ENCODE measurements around the gene GNAI1.

The GNAI1 gene

GRCh38 chr7:80141376-80141775 lies 6.7 kb downstream of the GNAI1 start:
- no peaks in the 10 kb centered on the region for H3K27me3 ChIP-seq (ENCODE audit: control insufficient read depth in 2 of 2, insufficient read depth in 2 of 2, low read length in 2 of 2)
- H3K9ac ChIP-seq (ENCODE audit: low read depth in 1 of 2, low read length in 2 of 2), result no peak overlapping the region
- H3K4me1 ChIP-seq (ENCODE audit: control insufficient read depth in 2 of 2, insufficient read depth in 2 of 2, low read length in 2 of 2), result peaks cover 6 to 11% of the 10 kb centered on the region in 2 donors
- no peak overlapping the region for H3K27ac ChIP-seq (ENCODE audit: low read depth in 2 of 2, low read length in 2 of 2)
- no peaks in the 10 kb centered on the region for H3K9me3 ChIP-seq (ENCODE audit: control insufficient read depth in 2 of 2, low read length in 2 of 2)
- no peaks in the 10 kb centered on the region for H3K36me3 ChIP-seq (ENCODE audit: control insufficient read depth in 2 of 2, insufficient read depth in 2 of 2, low read length in 2 of 2)
- no peak overlapping the region for H3K4me3 ChIP-seq (ENCODE audit: low read length in 2 of 2)

GRCh38 chr7:80142853-80143580 lies 8.4 kb downstream of the GNAI1 start:
- Histone ChIP-seq H3K4me1 (ENCODE audit: control insufficient read depth in 2 of 2, insufficient read depth in 2 of 2, low read length in 2 of 2) (peaks cover 6 to 9% of the 10 kb centered on the region in 2 donors), H3K9me3 (ENCODE audit: control insufficient read depth in 2 of 2, low read length in 2 of 2) (no peaks in the 10 kb centered on the region), H3K9ac (ENCODE audit: low read depth in 1 of 2, low read length in 2 of 2) (no peak overlapping the region), H3K27ac (ENCODE audit: low read depth in 2 of 2, low read length in 2 of 2) (no peak overlapping the region), H3K27me3 (ENCODE audit: control insufficient read depth in 2 of 2, insufficient read depth in 2 of 2, low read length in 2 of 2) (no peaks in the 10 kb centered on the region), H3K36me3 (ENCODE audit: control insufficient read depth in 2 of 2, insufficient read depth in 2 of 2, low read length in 2 of 2) (no peaks in the 10 kb centered on the region), H3K4me3 (ENCODE audit: low read length in 2 of 2) (no peak overlapping the region)

- no peaks in the 10 kb centered on the region for H3K9me3 ChIP-seq (ENCODE audit: control insufficient read depth in 2 of 2, low read length in 2 of 2)
- no peak overlapping the region for H3K4me3 ChIP-seq (ENCODE audit: low read length in 2 of 2)
- H3K27ac ChIP-seq (ENCODE audit: low read depth in 2 of 2, low read length in 2 of 2), result no peak overlapping the region
- peaks cover 0 to 3% of the 10 kb centered on the region in 2 donors for H3K4me1 ChIP-seq (ENCODE audit: control insufficient read depth in 2 of 2, insufficient read depth in 2 of 2, low read length in 2 of 2)
- no peaks in the 10 kb centered on the region for H3K27me3 ChIP-seq (ENCODE audit: control insufficient read depth in 2 of 2, insufficient read depth in 2 of 2, low read length in 2 of 2)
- H3K36me3 ChIP-seq (ENCODE audit: control insufficient read depth in 2 of 2, insufficient read depth in 2 of 2, low read length in 2 of 2), result no peaks in the 10 kb centered on the region
- H3K9ac ChIP-seq (ENCODE audit: low read depth in 1 of 2, low read length in 2 of 2), result no peak overlapping the region
Measured at GRCh38 chr7:80145780-80146422, 11.3 kb downstream of the GNAI1 start.

GRCh38 chr7:80146545-80147182 lies 12.0 kb downstream of the GNAI1 start:
- H3K27me3 ChIP-seq (ENCODE audit: control insufficient read depth in 2 of 2, insufficient read depth in 2 of 2, low read length in 2 of 2), result no peaks in the 10 kb centered on the region
- H3K9me3 ChIP-seq (ENCODE audit: control insufficient read depth in 2 of 2, low read length in 2 of 2), result no peaks in the 10 kb centered on the region
- H3K27ac ChIP-seq (ENCODE audit: low read depth in 2 of 2, low read length in 2 of 2), result no peak overlapping the region
- no peak overlapping the region for H3K9ac ChIP-seq (ENCODE audit: low read depth in 1 of 2, low read length in 2 of 2)
- peaks cover 0 to 3% of the 10 kb centered on the region in 2 donors for H3K4me1 ChIP-seq (ENCODE audit: control insufficient read depth in 2 of 2, insufficient read depth in 2 of 2, low read length in 2 of 2)
- no peak overlapping the region for H3K4me3 ChIP-seq (ENCODE audit: low read length in 2 of 2)
- H3K36me3 ChIP-seq (ENCODE audit: control insufficient read depth in 2 of 2, insufficient read depth in 2 of 2, low read length in 2 of 2), result no peaks in the 10 kb centered on the region

GRCh38 chr7:80147543-80148391 lies 13.1 kb downstream of the GNAI1 start:
- Histone ChIP-seq H3K4me1 (ENCODE audit: control insufficient read depth in 2 of 2, insufficient read depth in 2 of 2, low read length in 2 of 2) (peaks cover 0 to 3% of the 10 kb centered on the region in 2 donors), H3K27ac (ENCODE audit: low read depth in 2 of 2, low read length in 2 of 2) (no peak overlapping the region)

GRCh38 chr7:80150611-80151273 lies 16.1 kb downstream of the GNAI1 start:
- H3K4me3 ChIP-seq (ENCODE audit: low read length in 2 of 2), result no peak overlapping the region
- no peak overlapping the region for H3K27ac ChIP-seq (ENCODE audit: low read depth in 2 of 2, low read length in 2 of 2)
- peaks cover 0 to 3% of the 10 kb centered on the region in 2 donors for H3K4me1 ChIP-seq (ENCODE audit: control insufficient read depth in 2 of 2, insufficient read depth in 2 of 2, low read length in 2 of 2)
- no peak overlapping the region for H3K9ac ChIP-seq (ENCODE audit: low read depth in 1 of 2, low read length in 2 of 2)
- no peaks in the 10 kb centered on the region for H3K36me3 ChIP-seq (ENCODE audit: control insufficient read depth in 2 of 2, insufficient read depth in 2 of 2, low read length in 2 of 2)
- H3K27me3 ChIP-seq (ENCODE audit: control insufficient read depth in 2 of 2, insufficient read depth in 2 of 2, low read length in 2 of 2), result no peaks in the 10 kb centered on the region
- H3K9me3 ChIP-seq (ENCODE audit: control insufficient read depth in 2 of 2, low read length in 2 of 2), result no peaks in the 10 kb centered on the region

More at GRCh38 chr7:80147543-80148391, 13.1 kb downstream of the GNAI1 start:
- Histone ChIP-seq H3K9ac (ENCODE audit: low read depth in 1 of 2, low read length in 2 of 2) (no peak overlapping the region), H3K27me3 (ENCODE audit: control insufficient read depth in 2 of 2, insufficient read depth in 2 of 2, low read length in 2 of 2) (no peaks in the 10 kb centered on the region), H3K36me3 (ENCODE audit: control insufficient read depth in 2 of 2, insufficient read depth in 2 of 2, low read length in 2 of 2) (no peaks in the 10 kb centered on the region), H3K9me3 (ENCODE audit: control insufficient read depth in 2 of 2, low read length in 2 of 2) (no peaks in the 10 kb centered on the region), H3K4me3 (ENCODE audit: low read length in 2 of 2) (no peak overlapping the region)

- no peak overlapping the region for H3K27ac ChIP-seq (ENCODE audit: low read depth in 2 of 2, low read length in 2 of 2)
- H3K36me3 ChIP-seq (ENCODE audit: control insufficient read depth in 2 of 2, insufficient read depth in 2 of 2, low read length in 2 of 2), result no peaks in the 10 kb centered on the region
- H3K9me3 ChIP-seq (ENCODE audit: control insufficient read depth in 2 of 2, low read length in 2 of 2), result no peaks in the 10 kb centered on the region
- H3K4me3 ChIP-seq (ENCODE audit: low read length in 2 of 2), result no peak overlapping the region
- H3K9ac ChIP-seq (ENCODE audit: low read depth in 1 of 2, low read length in 2 of 2), result no peak overlapping the region
- no peaks in the 10 kb centered on the region for H3K27me3 ChIP-seq (ENCODE audit: control insufficient read depth in 2 of 2, insufficient read depth in 2 of 2, low read length in 2 of 2)
- peaks cover 0 to 3% of the 10 kb centered on the region in 2 donors for H3K4me1 ChIP-seq (ENCODE audit: control insufficient read depth in 2 of 2, insufficient read depth in 2 of 2, low read length in 2 of 2)
Measured at GRCh38 chr7:80151274-80151665, 16.6 kb downstream of the GNAI1 start.

- H3K27ac ChIP-seq (ENCODE audit: low read depth in 2 of 2, low read length in 2 of 2), result no peak overlapping the region
- H3K27me3 ChIP-seq (ENCODE audit: control insufficient read depth in 2 of 2, insufficient read depth in 2 of 2, low read length in 2 of 2), result no peaks in the 10 kb centered on the region
- H3K9me3 ChIP-seq (ENCODE audit: control insufficient read depth in 2 of 2, low read length in 2 of 2), result no peaks in the 10 kb centered on the region
- H3K4me3 ChIP-seq (ENCODE audit: low read length in 2 of 2), result no peak overlapping the region
- H3K9ac ChIP-seq (ENCODE audit: low read depth in 1 of 2, low read length in 2 of 2), result no peak overlapping the region
- peaks cover 0 to 3% of the 10 kb centered on the region in 2 donors for H3K4me1 ChIP-seq (ENCODE audit: control insufficient read depth in 2 of 2, insufficient read depth in 2 of 2, low read length in 2 of 2)
- H3K36me3 ChIP-seq (ENCODE audit: control insufficient read depth in 2 of 2, insufficient read depth in 2 of 2, low read length in 2 of 2), result no peaks in the 10 kb centered on the region
Measured at GRCh38 chr7:80153446-80153845, 18.8 kb downstream of the GNAI1 start.

- no peaks in the 10 kb centered on the region for H3K36me3 ChIP-seq (ENCODE audit: control insufficient read depth in 2 of 2, insufficient read depth in 2 of 2, low read length in 2 of 2)
- H3K4me3 ChIP-seq (ENCODE audit: low read length in 2 of 2), result no peak overlapping the region
- no peaks in the 10 kb centered on the region for H3K27me3 ChIP-seq (ENCODE audit: control insufficient read depth in 2 of 2, insufficient read depth in 2 of 2, low read length in 2 of 2)
- no peak overlapping the region for H3K27ac ChIP-seq (ENCODE audit: low read depth in 2 of 2, low read length in 2 of 2)
- H3K9me3 ChIP-seq (ENCODE audit: control insufficient read depth in 2 of 2, low read length in 2 of 2), result no peaks in the 10 kb centered on the region
- no peak overlapping the region for H3K9ac ChIP-seq (ENCODE audit: low read depth in 1 of 2, low read length in 2 of 2)
- peaks cover 0 to 3% of the 10 kb centered on the region in 2 donors for H3K4me1 ChIP-seq (ENCODE audit: control insufficient read depth in 2 of 2, insufficient read depth in 2 of 2, low read length in 2 of 2)
Measured at GRCh38 chr7:80154656-80155333, 20.2 kb downstream of the GNAI1 start.

All from mucosa of rectum (tissue), 2 donors.